Spinal cord (tissue), 10 donors: ENCODE data around the gene NBPF1. TPM values are rescaled to one million over a fixed set of nuclear protein-coding genes. Genes with fewer than 3 reads are reported as not detected.
"Not testable (repeated sequence)": the region's sequence is repeated elsewhere in the genome, so short reads cannot be mapped to it uniquely, and the experiment has no call there.

Source experiments
- DNase-seq, 6 donors: peaks; one replicate each; pipeline versions ENCODE4 v3.0.0 to v3.0.0-alpha.2; 2013 to 2015; ENCODE audit warnings: low spot score in 6 of 6, low read depth in 4 of 6
- H3K27ac ChIP-seq: one replicate; pipeline ENCODE4 v1.5.1; 2013; ENCODE audit warnings: low read depth, low read length, control low read depth
- H3K27me3 ChIP-seq: one replicate; pipeline ENCODE4 v1.6.1; 2013; ENCODE audit warnings: low read length; ENCODE audit not compliant: control insufficient read depth, insufficient read depth
- H3K36me3 ChIP-seq: one replicate; pipeline ENCODE4 v1.6.1; 2013; ENCODE audit warnings: low read length; ENCODE audit not compliant: control insufficient read depth, insufficient read depth
- H3K4me1 ChIP-seq: one replicate; pipeline ENCODE4 v1.6.1; 2013; ENCODE audit warnings: low read length; ENCODE audit not compliant: control insufficient read depth, insufficient read depth
- H3K4me3 ChIP-seq: one replicate; pipeline ENCODE4 v1.5.1; 2013; ENCODE audit warnings: low read depth, low read length, control low read depth
- H3K9me3 ChIP-seq: one replicate; pipeline ENCODE4 v1.6.1; 2013; ENCODE audit warnings: low read length; ENCODE audit not compliant: control insufficient read depth, insufficient read depth
- WGBS: methylation state at CpG from one replicate; pipeline ENCODE4 v1.1.5; 2013; ENCODE audit warnings: missing lambda C conversion rate; ENCODE audit not compliant: insufficient coverage; 5-methylcytosine and 5-hydroxymethylcytosine counted together
- polyA plus RNA-seq, 2 donors: library from polyadenylated mRNA; unstranded; fragments of 120-200 nt; gene quantifications; one replicate each; pipeline ENCODE4 v1.2.1, GENCODE V29; 2013; ENCODE audit not compliant: insufficient read length in 2 of 2
- total RNA-seq, 2 donors: library from RNA; depleted of rRNA in 1 of 2; stranded (reverse); fragments of 120-200 nt in 1 of 2; fragments of >200 nt in 1 of 2; gene quantifications; one replicate each; pipeline versions ENCODE4 v1.2.3 to v1.2.4, GENCODE V29; 2013 to 2014
- donor health status: healthy.

NBPF1 gene
- total and polyA plus RNA-seq, 4 donors = 66.5 to 112 (median 79.0) TPM

- H3K27me3 ChIP-seq, H3K36me3 ChIP-seq, H3K4me1 ChIP-seq, H3K9me3 ChIP-seq, H3K27ac ChIP-seq: not testable (repeated sequence)
- 13% methylated on average over 23 of the region's 34 CpGs for WGBS
- DNase-seq = peak in 1 of 6 donors; percentile 21
- H3K4me3 ChIP-seq = peak overlapping the region; percentile 24
Observed at GRCh38 chr1:16535487-16535886, 77.9 kb downstream of the NBPF1 start.

GRCh38 chr1:16534829-16535456, 78.4 kb downstream of the NBPF1 start:
- not testable (repeated sequence) for H3K27me3 ChIP-seq, H3K36me3 ChIP-seq, H3K9me3 ChIP-seq, H3K4me1 ChIP-seq, H3K27ac ChIP-seq
- peak overlapping the region; percentile 24 for H3K4me3 ChIP-seq
- WGBS = 5% methylated on average over 28 of the region's 43 CpGs
- DNase-seq = peak in 1 of 6 donors; percentile 81

GRCh38 chr1:16534239-16534828, 79.0 kb downstream of the NBPF1 start:
- not testable (repeated sequence) for H3K4me1 ChIP-seq, H3K27me3 ChIP-seq, H3K27ac ChIP-seq, H3K4me3 ChIP-seq, H3K36me3 ChIP-seq, H3K9me3 ChIP-seq
- no CpG with 5 or more reads among the region's 44 CpGs for WGBS
- peak in 1 of 6 donors; percentile 21 for DNase-seq

GRCh38 chr1:16532235-16532991, 81.0 kb downstream of the NBPF1 start:
- WGBS = 3% methylated on average over 9 of the region's 32 CpGs
- peak in 1 of 6 donors; percentile 63 for DNase-seq

GRCh38 chr1:16528338-16528737, 85.0 kb downstream of the NBPF1 start:
- H3K27me3 ChIP-seq, H3K36me3 ChIP-seq, H3K4me3 ChIP-seq, DNase-seq, H3K27ac ChIP-seq, H3K4me1 ChIP-seq, H3K9me3 ChIP-seq: not testable (repeated sequence)
- 80% methylated on average over 1 of the region's 3 CpGs for WGBS

More at GRCh38 chr1:16532235-16532991, 81.0 kb downstream of the NBPF1 start:
- not testable (repeated sequence) for H3K27ac ChIP-seq, H3K4me1 ChIP-seq, H3K9me3 ChIP-seq, H3K27me3 ChIP-seq, H3K4me3 ChIP-seq, H3K36me3 ChIP-seq

GRCh38 chr1:16525769-16526168, 87.6 kb downstream of the NBPF1 start:
- H3K27ac ChIP-seq, H3K4me3 ChIP-seq, H3K36me3 ChIP-seq, H3K27me3 ChIP-seq, DNase-seq, H3K9me3 ChIP-seq, H3K4me1 ChIP-seq: not testable (repeated sequence)

- H3K9me3 ChIP-seq, H3K36me3 ChIP-seq, H3K27ac ChIP-seq, H3K4me3 ChIP-seq, H3K4me1 ChIP-seq, DNase-seq: not testable (repeated sequence)
- H3K27me3 ChIP-seq = peaks cover 15% of the 10 kb centered on the region
- WGBS = no CpG with 5 or more reads among the region's 5 CpGs
Observed at GRCh38 chr1:16521679-16522078, 91.7 kb downstream of the NBPF1 start.

- H3K4me3 ChIP-seq = peak overlapping the region; percentile 35
- WGBS = 23% methylated on average over 12 of the region's 12 CpGs
Observed at GRCh38 chr1:16521288-16521583, 92.1 kb downstream of the NBPF1 start.

GRCh38 chr1:16520435-16521287, 92.7 kb downstream of the NBPF1 start:
- not testable (repeated sequence) for H3K4me1 ChIP-seq, H3K36me3 ChIP-seq, H3K27ac ChIP-seq, H3K9me3 ChIP-seq
- peak in 2 of 6 donors; percentile 42 to 43 for DNase-seq
- H3K27me3 ChIP-seq = peaks cover 15% of the 10 kb centered on the region
- 30% methylated on average over 47 of the region's 48 CpGs for WGBS
- peak overlapping the region; percentile 35 for H3K4me3 ChIP-seq

More at GRCh38 chr1:16521288-16521583, 92.1 kb downstream of the NBPF1 start:
- peaks cover 15% of the 10 kb centered on the region for H3K27me3 ChIP-seq
- no peak for DNase-seq
- no peaks in the 10 kb centered on the region for H3K9me3 ChIP-seq
- no peak overlapping the region for H3K27ac ChIP-seq
- no peaks in the 10 kb centered on the region for H3K36me3 ChIP-seq
- peaks cover 9% of the 10 kb centered on the region for H3K4me1 ChIP-seq
